Stimulated activated CD4-positive, alpha-beta T cell treated with anti-CD3 and anti-CD28 coated beads, Interleukin-15, amount 100 ng/mL, for 24 hours (primary cell): ENCODE measurements around the gene EVI5.

Source experiments
- DNase-seq: peaks from one replicate; pipeline ENCODE4 v3.0.0-alpha.2; 2020

Gene EVI5

GRCh38 chr1:92481971-92482664 lies 302.8 kb downstream of the EVI5 start:
- peak; percentile 35 for DNase-seq

DNA sequence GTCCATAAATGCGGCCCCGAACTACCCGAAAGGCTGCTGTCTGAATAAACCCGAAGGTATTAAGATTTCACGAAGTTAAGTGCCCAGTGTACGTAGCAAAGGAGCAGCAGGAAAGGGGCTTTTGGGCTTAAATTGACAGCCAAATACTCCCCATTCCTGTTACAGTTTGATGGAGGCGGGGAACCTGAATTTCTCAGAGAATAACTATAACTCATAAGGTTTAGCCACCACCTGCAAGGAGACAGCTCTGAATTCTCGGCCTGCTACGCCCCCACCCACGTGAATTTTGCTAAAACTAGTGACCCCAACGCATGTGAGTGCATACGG lies 303.3 kb downstream of the EVI5 start:
- no peak for DNase-seq

DNA sequence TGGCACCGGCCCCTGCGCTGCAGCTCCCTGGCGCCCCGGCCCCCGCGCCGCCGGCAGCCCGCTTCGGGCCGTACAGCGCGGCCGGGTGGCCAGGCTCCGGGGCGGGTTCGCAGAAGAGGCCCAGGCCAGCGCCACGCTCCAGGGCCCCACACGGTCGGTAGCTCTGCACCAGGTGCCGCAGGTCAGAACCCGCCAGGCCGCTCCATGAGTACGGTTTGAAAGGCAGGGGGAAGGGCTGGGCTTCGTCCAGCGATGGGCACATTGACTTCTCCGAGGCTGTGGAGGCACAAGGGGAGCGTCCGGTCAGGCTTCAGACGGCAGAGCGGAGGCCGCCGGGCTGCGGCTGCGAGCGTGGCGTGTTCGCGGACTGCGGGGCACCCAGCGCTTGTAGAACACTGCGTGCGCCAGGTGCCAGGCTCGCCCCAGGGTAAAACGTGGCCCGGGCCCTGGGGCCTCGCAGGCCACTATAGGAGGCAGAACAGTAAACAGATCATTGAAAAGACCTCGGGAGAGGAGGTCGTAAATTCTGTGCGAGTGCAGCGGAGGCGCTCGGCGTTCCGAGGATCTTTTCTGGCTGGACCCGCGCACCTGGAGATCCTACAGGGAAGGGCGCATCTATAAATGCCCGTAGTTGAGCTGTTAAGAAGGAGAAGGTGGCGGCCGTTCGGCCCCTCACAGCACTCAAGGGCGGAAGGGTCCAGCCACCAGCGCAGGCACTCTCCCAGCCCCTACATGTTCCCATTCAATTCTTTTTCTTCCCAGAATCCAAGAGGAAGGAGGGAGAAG lies 303.9 kb downstream of the EVI5 start:
- no peak for DNase-seq

DNA sequence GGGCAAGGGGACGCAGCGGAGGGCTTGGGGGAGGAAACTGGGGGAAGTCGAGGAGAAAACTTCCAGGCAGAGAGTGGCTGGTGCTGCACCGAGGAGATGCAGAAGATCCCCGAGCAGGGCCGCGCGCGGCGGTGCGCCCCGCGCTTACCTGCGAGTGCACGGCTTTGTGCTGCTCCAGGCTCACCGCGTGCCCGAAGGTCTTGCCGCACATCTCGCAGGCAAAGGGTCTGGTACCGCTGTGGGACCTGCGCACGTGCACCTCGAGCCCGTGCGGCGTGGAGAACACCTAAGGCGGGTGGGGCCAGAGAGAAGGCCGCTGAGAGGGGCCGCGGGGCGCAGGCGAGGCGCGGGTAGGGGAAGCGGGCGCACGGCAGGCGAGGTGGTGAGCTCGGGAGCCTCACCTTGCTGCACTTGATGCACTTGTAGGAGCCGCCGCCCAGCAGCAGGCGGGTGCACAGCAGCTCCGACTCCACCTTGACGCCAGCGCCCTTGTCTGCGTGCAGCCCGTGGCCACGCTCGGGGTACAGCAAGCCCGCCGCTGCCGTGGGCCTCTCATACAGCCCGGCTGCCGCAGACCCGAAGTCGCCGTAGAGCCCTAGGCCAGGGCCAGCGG lies 304.6 kb downstream of the EVI5 start:
- no peak for DNase-seq

DNA sequence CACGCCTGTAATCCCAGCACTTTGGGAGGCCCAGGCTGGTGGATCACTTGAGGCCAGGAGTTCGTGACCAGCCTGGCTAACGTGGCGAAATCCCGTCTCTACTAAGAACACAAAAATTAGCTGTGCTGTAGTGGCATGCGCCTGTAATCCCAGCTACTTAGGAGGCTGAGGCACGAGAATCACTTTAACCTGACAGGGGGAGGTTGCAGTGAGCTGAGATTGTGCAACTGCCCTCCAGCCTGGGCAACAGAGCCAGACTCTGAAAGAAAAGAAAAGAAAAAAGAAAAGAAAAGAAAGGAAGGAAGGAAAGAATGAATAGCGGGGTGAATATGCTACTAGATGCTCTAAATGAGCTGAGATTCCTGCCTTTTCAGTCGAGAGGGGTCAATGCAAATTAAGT lies 305.3 kb downstream of the EVI5 start:
- no peak for DNase-seq

DNA sequence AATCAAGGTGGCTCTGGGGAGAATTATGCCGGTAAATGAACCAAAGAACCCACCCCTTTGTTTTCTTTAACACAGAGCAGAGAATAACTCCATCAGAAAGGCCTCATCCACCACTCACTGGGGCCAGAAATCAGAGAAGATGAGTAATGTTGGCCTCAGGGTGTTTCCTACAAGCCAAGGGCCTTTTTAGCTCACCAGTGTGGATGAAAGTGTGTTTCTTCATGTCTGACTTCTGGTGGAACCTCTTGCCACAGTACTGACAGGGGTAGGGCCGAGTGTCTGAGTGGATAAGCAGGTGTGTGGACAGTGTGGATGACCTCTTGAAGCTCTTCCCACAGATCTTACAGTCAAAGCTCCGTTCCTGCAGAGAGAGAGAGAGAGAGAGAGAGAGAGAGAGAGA lies 306.5 kb downstream of the EVI5 start:
- DNase-seq: no peak

- DNase-seq: peak; percentile 64
These were observed 308.8 kb downstream of the EVI5 start for GRCh38 chr1:92476071-92476631.

DNA sequence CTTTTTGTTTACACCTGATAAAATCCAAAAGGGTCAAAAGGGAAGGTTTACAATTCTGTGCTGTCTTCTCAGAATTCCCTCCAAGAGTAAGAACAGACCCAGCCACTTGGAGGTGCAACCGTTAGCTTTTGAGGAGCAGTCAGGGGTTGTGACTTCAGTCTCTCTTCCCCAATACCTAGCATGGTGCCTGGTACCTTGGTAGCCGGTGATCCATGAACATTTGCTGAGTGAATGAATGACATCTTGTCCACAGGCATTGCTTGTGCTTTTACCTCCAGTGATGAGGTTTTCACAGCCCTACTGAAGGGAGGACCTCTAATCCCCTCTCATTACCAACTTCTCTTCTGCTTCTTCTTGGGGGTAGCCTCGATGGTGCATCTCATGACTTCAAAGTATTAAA lies 309.9 kb downstream of the EVI5 start:
- DNase-seq: no peak

GRCh38 chr1:92473781-92474495 lies 311.0 kb downstream of the EVI5 start:
- peak; percentile 57 for DNase-seq

DNA sequence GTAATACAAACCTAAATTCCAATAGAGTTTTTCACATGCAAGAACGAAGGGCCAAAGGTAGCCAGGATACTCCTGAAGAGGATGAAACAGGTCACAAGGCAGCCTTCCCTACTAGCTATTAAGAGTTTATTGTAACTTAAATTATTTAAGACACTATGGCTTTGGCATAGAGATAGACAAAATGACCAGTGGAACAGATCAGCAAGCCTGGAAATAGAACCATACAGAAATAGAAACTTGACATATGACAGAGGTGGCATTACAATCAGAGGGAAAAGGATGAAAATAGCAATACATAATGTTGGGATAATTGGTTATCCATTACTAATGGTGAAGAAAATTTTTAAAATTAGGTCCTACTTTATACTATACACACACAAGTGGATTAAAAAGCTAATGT lies 314.7 kb downstream of the EVI5 start:
- no peak for DNase-seq

DNA sequence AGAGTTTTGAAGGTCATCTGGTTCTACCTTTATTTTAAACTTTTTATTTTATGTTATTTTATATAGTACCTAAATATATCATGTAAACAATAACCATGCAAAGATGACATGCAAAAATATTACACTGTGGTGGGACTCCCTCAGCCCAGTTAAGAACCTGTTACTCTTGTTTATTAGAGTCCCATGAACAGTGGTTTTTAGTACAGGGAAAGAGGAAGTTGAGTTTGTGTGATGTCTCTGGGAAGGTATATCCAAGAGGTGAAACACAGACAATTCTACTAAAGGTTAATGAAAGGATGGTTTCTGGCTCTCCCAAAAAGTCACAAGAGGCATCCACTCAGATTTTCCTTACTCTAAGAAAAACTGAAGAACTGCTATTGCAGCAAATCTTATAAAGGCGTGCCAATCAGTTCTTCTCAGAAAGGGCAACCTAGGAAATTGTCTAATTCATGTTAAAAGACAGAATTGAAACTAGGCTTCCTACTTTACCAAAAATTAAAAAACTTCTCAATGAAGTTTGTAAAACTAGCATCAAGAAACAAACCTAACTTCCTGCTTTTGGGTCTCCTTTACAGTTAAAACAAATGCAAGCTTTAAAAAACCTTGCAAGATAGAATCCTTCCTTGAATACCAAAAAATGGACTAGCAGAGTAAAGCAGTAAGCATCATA lies 318.1 kb downstream of the EVI5 start:
- DNase-seq: no peak

GRCh38 chr1:92465256-92465647 lies 319.7 kb downstream of the EVI5 start:
- DNase-seq: no peak

GRCh38 chr1:92464588-92465255 lies 320.2 kb downstream of the EVI5 start:
- DNase-seq: no peak

DNA sequence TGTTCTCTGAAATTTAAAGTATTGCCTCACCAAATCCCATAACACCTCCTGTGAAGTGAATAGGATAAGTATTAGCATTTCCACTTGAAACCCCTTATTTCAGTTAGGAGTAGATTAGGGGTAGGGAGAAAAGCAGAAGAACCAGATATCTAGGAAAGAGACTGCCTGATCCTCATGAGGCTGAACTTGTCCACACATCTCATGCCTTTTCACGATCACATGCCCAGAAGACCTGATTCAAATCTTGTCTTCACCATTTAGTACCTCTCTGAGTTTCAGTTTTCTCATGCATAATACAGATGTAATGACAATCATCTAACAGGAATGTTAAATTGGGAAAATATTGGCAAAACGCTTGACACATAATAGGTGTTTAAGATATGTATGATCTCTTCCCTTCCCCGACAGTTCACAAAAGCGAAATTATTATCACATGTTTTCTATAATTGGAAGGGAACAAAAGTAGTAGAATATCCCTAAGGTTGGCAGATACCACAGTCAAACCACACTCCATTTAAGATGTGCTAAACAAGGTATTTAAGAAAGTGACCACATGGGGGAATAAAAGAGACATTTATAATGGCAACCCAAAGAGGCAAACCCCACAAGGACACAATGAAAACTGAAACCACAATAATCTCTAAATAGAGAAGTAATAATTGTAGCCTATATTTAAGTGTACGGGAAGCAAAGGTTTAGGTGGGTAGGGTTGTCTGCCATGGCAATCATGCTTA lies 323.4 kb downstream of the EVI5 start:
- DNase-seq: no peak

- no peak for DNase-seq
These were observed 325.0 kb downstream of the EVI5 start for GRCh38 chr1:92459871-92460320.
